ENCODE results near the gene AGPAT3.

The AGPAT3 gene

GRCh38 chr21:43986544-43987451, 121.8 kb downstream of the AGPAT3 start:
- Histone ChIP-seq H2BK15ac (replicated peaks; ENCODE audit: low read depth) (no peak overlapping the region), H3K4ac (ENCODE audit: low read depth, low read length) (no peak overlapping the region), H3K36me3 (ENCODE audit: control insufficient read depth, insufficient read depth, low read length) (no peaks in the 10 kb centered on the region), H3K4me1 (ENCODE audit: control insufficient read depth, low read depth, low read length) (peaks cover 2% of the 10 kb centered on the region), H2BK5ac (ENCODE audit: low read length) (no peak overlapping the region), H3K79me1 (ENCODE audit: low read length) (no peaks in the 10 kb centered on the region), H4K8ac (ENCODE audit: low read depth, low read length) (no peak overlapping the region), H4K5ac (ENCODE audit: low read length) (no peak overlapping the region), H3K27ac (ENCODE audit: low read depth, low read length) (no peak overlapping the region), H2AK5ac (ENCODE audit: low read length) (no peak overlapping the region), H3K27me3 (ENCODE audit: insufficient read depth, low read length, poor library complexity) (no peaks in the 10 kb centered on the region), H3K79me2 (ENCODE audit: control insufficient read depth, insufficient read depth, low read length) (no peaks in the 10 kb centered on the region), H3K9ac (ENCODE audit: low read length) (no peak overlapping the region), H2BK120ac (ENCODE audit: low read depth, low read length) (no peak overlapping the region), H3K4me2 (ENCODE audit: low read length) (no peak overlapping the region), H3K4me3 (ENCODE audit: low read length) (no peak overlapping the region), H3K23ac (ENCODE audit: low read length) (no peak overlapping the region), H3K18ac (ENCODE audit: low read length) (no peak overlapping the region), H3K56ac (ENCODE audit: low read length) (no peak overlapping the region)
- no peak for DNase-seq
- no CpG with 5 or more reads among the region's 22 CpGs for WGBS (ENCODE audit: extremely low coverage, insufficient coverage, low lambda C conversion rate)

- no peak for DNase-seq
- H3K18ac ChIP-seq (ENCODE audit: low read length), result no peak overlapping the region
- H2BK15ac ChIP-seq (replicated peaks; ENCODE audit: low read depth), result no peak overlapping the region
- H3K4ac ChIP-seq (ENCODE audit: low read depth, low read length), result no peak overlapping the region
- no peak overlapping the region for H2AK5ac ChIP-seq (ENCODE audit: low read length)
- H3K27me3 ChIP-seq (ENCODE audit: insufficient read depth, low read length, poor library complexity), result no peaks in the 10 kb centered on the region
- no peaks in the 10 kb centered on the region for H3K36me3 ChIP-seq (ENCODE audit: control insufficient read depth, insufficient read depth, low read length)
- H3K79me1 ChIP-seq (ENCODE audit: low read length), result no peaks in the 10 kb centered on the region
- no peaks in the 10 kb centered on the region for H3K79me2 ChIP-seq (ENCODE audit: control insufficient read depth, insufficient read depth, low read length)
- H3K4me1 ChIP-seq (ENCODE audit: control insufficient read depth, low read depth, low read length), result peaks cover 2% of the 10 kb centered on the region
- H3K4me2 ChIP-seq (ENCODE audit: low read length), result no peak overlapping the region
- H2BK5ac ChIP-seq (ENCODE audit: low read length), result no peak overlapping the region
- no peak overlapping the region for H3K4me3 ChIP-seq (ENCODE audit: low read length)
- no CpG with 5 or more reads among the region's 6 CpGs for WGBS (ENCODE audit: extremely low coverage, insufficient coverage, low lambda C conversion rate)
- H4K8ac ChIP-seq (ENCODE audit: low read depth, low read length), result no peak overlapping the region
- H3K23ac ChIP-seq (ENCODE audit: low read length), result no peak overlapping the region
- no peak overlapping the region for H3K9ac ChIP-seq (ENCODE audit: low read length)
- H3K56ac ChIP-seq (ENCODE audit: low read length), result no peak overlapping the region
- no peak overlapping the region for H2BK120ac ChIP-seq (ENCODE audit: low read depth, low read length)
- no peak overlapping the region for H3K27ac ChIP-seq (ENCODE audit: low read depth, low read length)
- no peak overlapping the region for H4K5ac ChIP-seq (ENCODE audit: low read length)
Measured at GRCh38 chr21:43987509-43987908, 122.5 kb downstream of the AGPAT3 start.

- Histone ChIP-seq H2BK15ac (replicated peaks; ENCODE audit: low read depth) (no peak overlapping the region), H3K4ac (ENCODE audit: low read depth, low read length) (no peak overlapping the region), H3K23ac (ENCODE audit: low read length) (no peak overlapping the region), H4K5ac (ENCODE audit: low read length) (no peak overlapping the region), H3K27ac (ENCODE audit: low read depth, low read length) (no peak overlapping the region), H2BK5ac (ENCODE audit: low read length) (no peak overlapping the region), H3K79me1 (ENCODE audit: low read length) (no peaks in the 10 kb centered on the region), H3K18ac (ENCODE audit: low read length) (no peak overlapping the region), H4K8ac (ENCODE audit: low read depth, low read length) (no peak overlapping the region), H3K4me1 (ENCODE audit: control insufficient read depth, low read depth, low read length) (peaks cover 2% of the 10 kb centered on the region), H3K79me2 (ENCODE audit: control insufficient read depth, insufficient read depth, low read length) (no peaks in the 10 kb centered on the region), H3K27me3 (ENCODE audit: insufficient read depth, low read length, poor library complexity) (no peaks in the 10 kb centered on the region), H3K36me3 (ENCODE audit: control insufficient read depth, insufficient read depth, low read length) (no peaks in the 10 kb centered on the region), H3K4me3 (ENCODE audit: low read length) (no peak overlapping the region), H2BK120ac (ENCODE audit: low read depth, low read length) (no peak overlapping the region), H3K4me2 (ENCODE audit: low read length) (no peak overlapping the region), H2AK5ac (ENCODE audit: low read length) (no peak overlapping the region), H3K56ac (ENCODE audit: low read length) (no peak overlapping the region), H3K9ac (ENCODE audit: low read length) (no peak overlapping the region)
- no peak for DNase-seq
- WGBS (ENCODE audit: extremely low coverage, insufficient coverage, low lambda C conversion rate), result no CpG with 5 or more reads among the region's 9 CpGs
Measured at GRCh38 chr21:43988016-43988415, 123.0 kb downstream of the AGPAT3 start.

GRCh38 chr21:43988506-43989230, 123.6 kb downstream of the AGPAT3 start:
- H3K36me3 ChIP-seq (ENCODE audit: control insufficient read depth, insufficient read depth, low read length), result no peaks in the 10 kb centered on the region
- no peak overlapping the region for H3K4me2 ChIP-seq (ENCODE audit: low read length)
- H4K8ac ChIP-seq (ENCODE audit: low read depth, low read length), result no peak overlapping the region
- H2AK5ac ChIP-seq (ENCODE audit: low read length), result no peak overlapping the region
- no peak overlapping the region for H3K27ac ChIP-seq (ENCODE audit: low read depth, low read length)
- no peak overlapping the region for H2BK15ac ChIP-seq (replicated peaks; ENCODE audit: low read depth)
- peaks cover 2% of the 10 kb centered on the region for H3K4me1 ChIP-seq (ENCODE audit: control insufficient read depth, low read depth, low read length)
- no peak for DNase-seq
- WGBS (ENCODE audit: extremely low coverage, insufficient coverage, low lambda C conversion rate), result no CpG with 5 or more reads among the region's 23 CpGs
- H2BK120ac ChIP-seq (ENCODE audit: low read depth, low read length), result no peak overlapping the region
- H3K23ac ChIP-seq (ENCODE audit: low read length), result no peak overlapping the region
- H3K27me3 ChIP-seq (ENCODE audit: insufficient read depth, low read length, poor library complexity), result no peaks in the 10 kb centered on the region
- no peak overlapping the region for H2BK5ac ChIP-seq (ENCODE audit: low read length)
- H3K9ac ChIP-seq (ENCODE audit: low read length), result no peak overlapping the region
- no peak overlapping the region for H3K56ac ChIP-seq (ENCODE audit: low read length)
- H3K4me3 ChIP-seq (ENCODE audit: low read length), result no peak overlapping the region
- H3K18ac ChIP-seq (ENCODE audit: low read length), result no peak overlapping the region
- no peak overlapping the region for H3K4ac ChIP-seq (ENCODE audit: low read depth, low read length)
- no peak overlapping the region for H4K5ac ChIP-seq (ENCODE audit: low read length)
- H3K79me2 ChIP-seq (ENCODE audit: control insufficient read depth, insufficient read depth, low read length), result no peaks in the 10 kb centered on the region
- no peaks in the 10 kb centered on the region for H3K79me1 ChIP-seq (ENCODE audit: low read length)

- Histone ChIP-seq H3K23ac (ENCODE audit: low read length) (no peak overlapping the region), H3K9ac (ENCODE audit: low read length) (no peak overlapping the region)
- no CpG with 5 or more reads among the region's 7 CpGs for WGBS (ENCODE audit: extremely low coverage, insufficient coverage, low lambda C conversion rate)
Measured at GRCh38 chr21:43989401-43989800, 124.4 kb downstream of the AGPAT3 start.

More at GRCh38 chr21:43989401-43989800, 124.4 kb downstream of the AGPAT3 start:
- Histone ChIP-seq H2BK15ac (replicated peaks; ENCODE audit: low read depth) (no peak overlapping the region), H3K4me3 (ENCODE audit: low read length) (no peak overlapping the region), H3K4me1 (ENCODE audit: control insufficient read depth, low read depth, low read length) (peaks cover 2% of the 10 kb centered on the region), H3K27me3 (ENCODE audit: insufficient read depth, low read length, poor library complexity) (no peaks in the 10 kb centered on the region), H3K79me1 (ENCODE audit: low read length) (no peaks in the 10 kb centered on the region), H3K27ac (ENCODE audit: low read depth, low read length) (no peak overlapping the region), H3K56ac (ENCODE audit: low read length) (no peak overlapping the region), H3K4me2 (ENCODE audit: low read length) (no peak overlapping the region), H2BK5ac (ENCODE audit: low read length) (no peak overlapping the region), H3K79me2 (ENCODE audit: control insufficient read depth, insufficient read depth, low read length) (no peaks in the 10 kb centered on the region), H2BK120ac (ENCODE audit: low read depth, low read length) (no peak overlapping the region), H3K4ac (ENCODE audit: low read depth, low read length) (no peak overlapping the region), H3K36me3 (ENCODE audit: control insufficient read depth, insufficient read depth, low read length) (no peaks in the 10 kb centered on the region), H4K5ac (ENCODE audit: low read length) (no peak overlapping the region), H3K18ac (ENCODE audit: low read length) (no peak overlapping the region), H2AK5ac (ENCODE audit: low read length) (no peak overlapping the region), H4K8ac (ENCODE audit: low read depth, low read length) (no peak overlapping the region)
- DNase-seq, result no peak

All from mesendoderm (in vitro differentiated cells).